HTERT RPE-1 (cell line): ENCODE data around the gene ALDH3A2.
"Not testable (repeated sequence)": the region's sequence is repeated elsewhere in the genome, so short reads cannot be mapped to it uniquely, and the experiment has no call there.

Source experiments
- in situ Hi-C: fragments of 300-500 bp; cut with MboI; formaldehyde crosslinking; loops from 4 replicates; pipeline ENCODE4 v1.14.3; 2020; ENCODE audit warnings: low sequenced_read_pairs

The ALDH3A2 gene

DNA sequence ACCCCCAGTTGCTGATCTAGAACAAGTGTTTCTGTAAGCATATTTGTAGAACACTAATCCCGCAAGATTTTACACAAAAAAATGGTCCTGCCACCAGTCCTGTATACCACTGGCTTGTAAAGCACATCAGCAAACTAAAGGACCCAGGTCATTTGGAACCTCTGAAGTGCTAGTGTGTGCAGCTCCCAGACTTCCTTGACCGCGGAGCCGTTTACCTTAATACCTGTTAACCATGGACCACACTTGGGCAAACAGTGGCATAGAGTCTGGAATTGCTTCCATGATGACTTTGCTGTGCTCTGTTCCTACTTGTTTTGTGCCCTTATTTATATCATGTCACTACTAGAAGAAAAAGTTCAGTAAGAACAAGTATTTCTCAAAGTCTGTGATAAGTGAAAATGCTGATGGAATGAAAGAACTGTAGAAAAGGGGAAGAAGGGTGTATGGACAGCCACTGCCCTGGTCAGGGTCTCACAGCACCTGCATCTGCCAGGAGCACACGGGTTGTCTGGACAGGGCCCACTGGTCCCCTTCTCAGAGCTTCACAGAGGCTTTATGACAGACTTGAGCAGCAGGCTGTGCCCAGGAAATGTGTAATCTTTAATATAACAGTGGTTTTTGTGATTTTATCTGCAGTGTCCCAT, 29.3 kb downstream of the ALDH3A2 start:
- in situ Hi-C loops, result no loop called here

- in situ Hi-C loops, result no loop called here
Measured at GRCh38 chr17:19678581-19679453, 30.3 kb downstream of the ALDH3A2 start.

- in situ Hi-C loops, result no loop called here
Measured at GRCh38 chr17:19683117-19683516, 34.6 kb downstream of the ALDH3A2 start.

GRCh38 chr17:19684909-19685580, 36.5 kb downstream of the ALDH3A2 start:
- in situ Hi-C loops, result not testable (repeated sequence)

DNA sequence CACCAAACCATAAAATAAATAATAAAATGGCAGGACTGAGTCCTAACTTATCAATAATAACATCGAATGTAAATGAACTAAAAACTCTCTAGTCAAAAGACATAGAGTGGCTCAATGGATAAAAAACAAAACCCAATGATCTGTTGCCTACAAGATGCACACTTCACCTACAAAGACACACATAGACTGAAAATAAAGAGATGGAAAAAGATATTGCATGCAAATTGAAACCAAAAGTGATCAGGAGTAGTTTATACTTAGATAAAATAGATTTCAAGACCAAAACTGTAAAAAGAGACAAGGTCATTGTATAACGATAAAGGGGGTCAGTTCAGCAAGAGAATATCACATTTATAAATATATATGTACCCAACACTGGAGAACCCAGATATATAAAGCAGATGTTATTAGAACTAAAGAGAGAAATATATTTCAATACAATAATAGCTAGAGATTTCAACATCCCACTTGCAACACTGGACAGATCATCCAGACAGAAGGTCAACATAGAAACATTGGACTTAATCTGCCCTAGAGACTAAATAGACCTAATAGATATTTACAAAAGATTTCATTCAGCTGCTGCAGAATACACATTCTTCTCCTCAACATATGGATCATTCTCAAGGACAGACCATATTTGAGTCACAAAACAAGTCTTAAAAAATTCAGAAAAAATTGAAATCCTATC, 38.0 kb downstream of the ALDH3A2 start:
- in situ Hi-C loops, result no loop called here

GRCh38 chr17:19702217-19702641, 53.7 kb downstream of the ALDH3A2 start:
- in situ Hi-C loops, result no loop called here

- in situ Hi-C loops, result no loop called here
Measured at GRCh38 chr17:19703106-19703827, 54.7 kb downstream of the ALDH3A2 start.

DNA sequence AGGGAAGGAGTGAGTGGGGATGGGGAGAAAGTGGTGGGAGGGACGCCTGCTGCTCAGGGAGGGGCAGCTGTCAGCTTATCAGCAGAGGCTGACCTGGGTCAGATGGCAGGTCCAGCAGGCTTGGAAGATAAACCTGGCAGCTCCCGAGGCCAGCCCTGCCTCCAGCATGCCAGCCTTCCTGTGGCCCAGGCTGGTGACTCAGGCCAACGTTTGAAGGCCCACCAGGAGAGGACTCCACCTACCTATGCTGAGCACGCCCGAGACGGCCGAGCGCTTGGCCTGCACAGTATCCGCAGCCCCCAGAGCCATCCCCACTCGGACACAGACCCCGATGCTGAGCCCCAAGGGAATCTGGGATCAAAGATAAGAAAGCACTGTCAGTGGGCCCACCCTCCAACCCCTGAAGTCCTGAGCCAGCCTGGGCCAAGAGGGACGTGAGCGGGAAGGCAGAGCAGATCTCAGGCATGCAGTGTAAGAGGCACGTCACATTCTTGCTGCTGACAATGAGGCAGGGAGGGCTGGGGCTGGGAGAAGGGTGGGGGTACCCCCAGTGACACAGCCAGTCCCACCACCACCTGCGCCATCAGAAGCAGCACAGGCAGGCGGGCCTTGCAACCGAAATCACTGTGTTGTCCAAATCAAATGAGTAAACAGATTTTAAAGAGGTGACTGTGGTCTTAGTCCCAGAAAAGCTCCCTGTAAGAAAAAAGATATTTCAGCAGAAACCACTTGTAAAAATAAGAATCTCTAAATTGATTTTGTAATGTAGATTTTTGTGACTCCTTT, 55.5 kb downstream of the ALDH3A2 start:
- in situ Hi-C loops, result no loop called here

GRCh38 chr17:19705201-19705600, 56.6 kb downstream of the ALDH3A2 start:
- in situ Hi-C loops, result no loop called here

- in situ Hi-C loops, result no loop called here
Measured at GRCh38 chr17:19705771-19706770, 57.5 kb downstream of the ALDH3A2 start.

DNA sequence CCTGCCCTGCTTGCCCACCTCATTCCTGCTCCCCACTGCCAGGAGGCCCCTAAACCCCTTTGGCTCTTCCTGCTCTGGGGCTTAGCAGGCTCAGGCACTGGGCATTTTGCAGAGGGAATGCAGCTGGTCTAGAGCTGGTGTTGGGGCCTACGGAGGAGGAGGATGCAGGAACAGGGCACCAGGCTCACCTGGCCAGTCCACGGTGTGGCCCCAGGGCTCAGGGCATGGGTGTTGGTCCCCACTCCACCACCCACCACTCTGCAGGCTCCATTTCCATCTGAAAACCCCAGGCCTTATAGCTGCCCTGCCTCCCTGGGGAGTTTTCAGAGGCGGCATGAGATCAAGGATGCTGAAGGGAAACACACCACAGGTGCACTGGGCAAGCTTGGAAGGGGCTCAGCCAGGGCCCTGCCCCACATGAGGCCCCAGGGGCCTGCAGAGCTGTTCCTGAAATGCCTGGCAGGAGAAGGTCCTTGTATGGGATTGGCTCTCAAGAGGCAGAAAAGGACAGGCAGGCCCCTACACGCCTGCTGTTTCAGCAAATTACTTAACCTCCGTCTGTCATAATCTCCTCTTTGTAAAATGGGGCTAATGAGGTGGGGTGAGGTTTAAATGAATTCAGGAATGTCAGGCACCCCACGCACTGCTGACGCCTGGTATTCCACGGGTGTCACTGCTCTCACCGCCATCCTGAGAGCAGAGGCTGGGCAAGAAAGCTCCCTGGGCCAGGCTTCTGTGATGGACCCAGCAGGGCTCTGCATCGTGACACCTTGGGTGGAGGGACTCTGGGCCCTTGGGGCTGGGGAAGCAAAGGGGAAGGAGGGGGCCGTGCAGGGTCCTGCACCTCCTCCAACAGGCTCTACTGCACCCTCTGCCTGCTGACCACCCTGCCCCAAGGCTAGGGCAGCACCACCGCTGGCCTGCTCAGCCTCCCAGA, 58.5 kb downstream of the ALDH3A2 start:
- in situ Hi-C loops, result no loop called here

DNA sequence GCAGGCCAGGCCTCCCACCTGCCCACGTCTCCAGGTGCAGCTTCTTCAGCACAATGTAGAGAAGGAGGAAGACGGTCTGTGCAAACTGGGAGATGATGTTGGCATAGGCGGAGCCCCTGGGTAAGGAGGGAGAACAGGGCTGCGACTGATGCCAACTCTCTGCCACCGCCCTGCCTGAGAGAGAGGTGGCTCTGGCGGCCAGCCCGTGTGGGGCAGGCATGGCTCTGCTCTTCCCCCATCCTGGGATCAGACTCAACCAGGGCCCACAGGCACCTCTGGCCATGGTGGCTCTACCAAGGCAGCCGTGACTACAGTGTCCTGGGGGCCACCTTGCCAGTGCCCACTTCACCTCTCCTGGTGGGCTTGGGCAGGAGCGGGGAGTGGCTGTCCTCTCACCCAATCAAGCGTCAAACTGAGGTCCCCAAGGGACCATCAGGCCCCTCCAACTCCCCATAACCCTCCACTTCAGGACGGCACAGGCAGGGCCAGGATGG, 59.2 kb downstream of the ALDH3A2 start:
- in situ Hi-C loops, result no loop called here

- in situ Hi-C loops, result no loop called here
Measured at GRCh38 chr17:19708431-19709175, 60.1 kb downstream of the ALDH3A2 start.

- in situ Hi-C loops, result no loop called here
Measured at GRCh38 chr17:19709841-19710240, 61.3 kb downstream of the ALDH3A2 start.

GRCh38 chr17:19712436-19713004, 64.0 kb downstream of the ALDH3A2 start:
- in situ Hi-C loops, result no loop called here

DNA sequence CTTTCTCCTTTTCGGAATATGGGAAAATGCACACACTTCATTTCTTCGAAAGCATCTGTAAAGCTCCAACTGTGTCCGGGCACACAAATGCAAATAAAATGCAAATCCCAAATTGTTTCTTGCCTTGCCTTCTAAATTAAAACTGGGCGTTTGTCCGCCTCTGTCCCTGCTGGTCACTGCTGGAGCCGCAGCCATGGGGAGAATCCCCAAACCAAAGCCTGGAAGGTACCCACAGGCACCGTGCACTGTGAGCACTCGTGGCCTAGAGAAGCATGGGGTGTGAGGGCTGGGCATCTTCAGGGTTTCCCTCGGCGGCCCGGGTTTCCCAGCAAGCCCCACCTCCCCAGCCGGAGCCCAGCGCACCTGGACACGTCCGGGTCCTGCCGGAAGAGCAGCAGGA, 64.9 kb downstream of the ALDH3A2 start:
- in situ Hi-C loops, result no loop called here
